A673 (cell line): ENCODE data around the gene MORC3. TPM values are rescaled to one million over a fixed set of nuclear protein-coding genes. Genes with fewer than 3 reads are reported as not detected.
A peak's percentile ranks its signal among the peaks of the same experiment; 100 is the strongest.
"Not testable (repeated sequence)": the region's sequence is repeated elsewhere in the genome, so short reads cannot be mapped to it uniquely, and the experiment has no call there.

Experiments used
- Bru-seq: library from RNA; stranded (reverse); fragments of 400-500 nt; gene quantifications from one replicate; lab custom pipeline; 2021; lab: Mats Ljungman, UMichigan
- BruChase-seq, 2 experiments: library from RNA; stranded (reverse); fragments of 400-500 nt; gene quantifications; one replicate each; lab custom pipeline; 2021; lab: Mats Ljungman, UMichigan
- BruUV-seq: library from RNA; stranded (reverse); fragments of 400-500 nt; replicated peaks from 2 replicates; lab custom pipeline; 2021; lab: Mats Ljungman, UMichigan
- CTCF ChIA-PET: fragments of 300-600 bp; sonication (Branson Sonifier 250); formaldehyde crosslinking; loops from one replicate; lab custom pipeline; 2022; ENCODE audit warnings: antibody characterized with exemption; lab: Charles Lee
- POLR2A ChIA-PET: fragments of 300-600 bp; sonication (Branson Sonifier 250); formaldehyde crosslinking; loops from one replicate; lab custom pipeline; 2022; ENCODE audit warnings: antibody characterized with exemption; ENCODE audit not compliant: low non-redundant PET; lab: Charles Lee
- DNase-seq: peaks from one replicate; pipeline ENCODE4 v3.0.0-alpha.2; 2015; ENCODE audit warnings: low spot score
- H3K27ac ChIP-seq: fragments of 200-600 bp; sonication (generic); 2 replicates; pipeline ENCODE4 v1.5.1; 2016; ENCODE audit warnings: mixed run types, low read depth, mild to moderate bottlenecking, mixed read lengths, antibody characterized with exemption, low read length; ENCODE audit not compliant: poor library complexity, severe bottlenecking
- H3K27me3 ChIP-seq: fragments of 200-600 bp; sonication (generic); replicated peaks from 2 replicates; pipeline ENCODE4 v1.6.1; 2017; ENCODE audit warnings: mixed run types, low read depth, mild to moderate bottlenecking, mixed read lengths, antibody characterized with exemption, low read length; ENCODE audit not compliant: insufficient read depth, poor library complexity
- H3K36me3 ChIP-seq: fragments of 200-600 bp; sonication (generic); 2 replicates; pipeline ENCODE4 v1.6.1; 2016; ENCODE audit warnings: mixed run types, mild to moderate bottlenecking, mixed read lengths, antibody characterized with exemption, low read length; ENCODE audit not compliant: insufficient read depth, poor library complexity, severe bottlenecking
- H3K4me1 ChIP-seq: fragments of 200-600 bp; sonication (generic); 2 replicates; pipeline ENCODE4 v1.6.1; 2017; ENCODE audit warnings: mixed run types, mild to moderate bottlenecking, mixed read lengths, antibody characterized with exemption, low read length; ENCODE audit not compliant: insufficient read depth, poor library complexity, severe bottlenecking
- H3K4me3 ChIP-seq: fragments of 200-600 bp; sonication (generic); 2 replicates; pipeline ENCODE4 v1.5.1; 2016; ENCODE audit warnings: low read depth, mixed run types, mild to moderate bottlenecking, mixed read lengths, low read length; ENCODE audit not compliant: poor library complexity, severe bottlenecking
- H3K9me3 ChIP-seq: fragments of 200-600 bp; sonication (generic); 2 replicates; pipeline ENCODE4 v1.6.1; 2016; ENCODE audit warnings: mixed run types, low read depth, mild to moderate bottlenecking, mixed read lengths, antibody characterized with exemption, low read length; ENCODE audit not compliant: poor library complexity, severe bottlenecking
- EZH2 ChIP-seq: fragments of 200-600 bp; sonication (generic); IDR thresholded peaks from 2 replicates; pipeline ENCODE4 v1.6.1; 2017; ENCODE audit warnings: borderline replicate concordance, low read depth, mild to moderate bottlenecking, mixed read lengths, antibody characterized with exemption, low read length; ENCODE audit not compliant: poor library complexity, severe bottlenecking
- intact Hi-C: fragments of 100-400 bp; cut with micrococcal nuclease; formaldehyde crosslinking; loops from one replicate; pipeline ENCODE4 v1.10.0; 2022; ENCODE audit not compliant: unreplicated experiment
- long read RNA-seq: library from polyadenylated mRNA; stranded (forward); transcript quantifications from one replicate; pipeline ENCODE4 v2.0.0, GENCODE V29; 2022
- total RNA-seq: library from RNA; stranded (reverse); gene quantifications from 2 replicates; pipeline ENCODE4 v1.2.3, GENCODE V29; 2021
- TF ChIP-seq, protein P1 (sequence below): fragments of 300-800, 200-600 bp; sonication (generic); conservative IDR thresholded peaks from 2 replicates; pipeline ENCODE4 v1.5.1; 2017; ENCODE audit warnings: low read depth, mild to moderate bottlenecking, antibody characterized with exemption, low read length, moderate library complexity, mixed read lengths

The MORC3 gene, protein sequence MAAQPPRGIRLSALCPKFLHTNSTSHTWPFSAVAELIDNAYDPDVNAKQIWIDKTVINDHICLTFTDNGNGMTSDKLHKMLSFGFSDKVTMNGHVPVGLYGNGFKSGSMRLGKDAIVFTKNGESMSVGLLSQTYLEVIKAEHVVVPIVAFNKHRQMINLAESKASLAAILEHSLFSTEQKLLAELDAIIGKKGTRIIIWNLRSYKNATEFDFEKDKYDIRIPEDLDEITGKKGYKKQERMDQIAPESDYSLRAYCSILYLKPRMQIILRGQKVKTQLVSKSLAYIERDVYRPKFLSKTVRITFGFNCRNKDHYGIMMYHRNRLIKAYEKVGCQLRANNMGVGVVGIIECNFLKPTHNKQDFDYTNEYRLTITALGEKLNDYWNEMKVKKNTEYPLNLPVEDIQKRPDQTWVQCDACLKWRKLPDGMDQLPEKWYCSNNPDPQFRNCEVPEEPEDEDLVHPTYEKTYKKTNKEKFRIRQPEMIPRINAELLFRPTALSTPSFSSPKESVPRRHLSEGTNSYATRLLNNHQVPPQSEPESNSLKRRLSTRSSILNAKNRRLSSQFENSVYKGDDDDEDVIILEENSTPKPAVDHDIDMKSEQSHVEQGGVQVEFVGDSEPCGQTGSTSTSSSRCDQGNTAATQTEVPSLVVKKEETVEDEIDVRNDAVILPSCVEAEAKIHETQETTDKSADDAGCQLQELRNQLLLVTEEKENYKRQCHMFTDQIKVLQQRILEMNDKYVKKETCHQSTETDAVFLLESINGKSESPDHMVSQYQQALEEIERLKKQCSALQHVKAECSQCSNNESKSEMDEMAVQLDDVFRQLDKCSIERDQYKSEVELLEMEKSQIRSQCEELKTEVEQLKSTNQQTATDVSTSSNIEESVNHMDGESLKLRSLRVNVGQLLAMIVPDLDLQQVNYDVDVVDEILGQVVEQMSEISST
- total RNA-seq (27.6 and 30.0 TPM in 2 replicates), Bru-seq, nascent RNA (percentile 82 among the genes with signal in this experiment), BruChase-seq, experiment 1, labeled RNA remaining after a 2-hour chase (percentile 84 among the genes with signal in this experiment), BruChase-seq, experiment 2, labeled RNA remaining after a 6-hour chase (percentile 74 among the genes with signal in this experiment)
- long read RNA-seq, full-length matches to known transcripts, result 20 of 30 reads
- long read RNA-seq, partial matches to known transcripts, result 1 of 30 reads
- long read RNA-seq, other reads (novel, unspliced or antisense), result 9 of 30 reads

DNA sequence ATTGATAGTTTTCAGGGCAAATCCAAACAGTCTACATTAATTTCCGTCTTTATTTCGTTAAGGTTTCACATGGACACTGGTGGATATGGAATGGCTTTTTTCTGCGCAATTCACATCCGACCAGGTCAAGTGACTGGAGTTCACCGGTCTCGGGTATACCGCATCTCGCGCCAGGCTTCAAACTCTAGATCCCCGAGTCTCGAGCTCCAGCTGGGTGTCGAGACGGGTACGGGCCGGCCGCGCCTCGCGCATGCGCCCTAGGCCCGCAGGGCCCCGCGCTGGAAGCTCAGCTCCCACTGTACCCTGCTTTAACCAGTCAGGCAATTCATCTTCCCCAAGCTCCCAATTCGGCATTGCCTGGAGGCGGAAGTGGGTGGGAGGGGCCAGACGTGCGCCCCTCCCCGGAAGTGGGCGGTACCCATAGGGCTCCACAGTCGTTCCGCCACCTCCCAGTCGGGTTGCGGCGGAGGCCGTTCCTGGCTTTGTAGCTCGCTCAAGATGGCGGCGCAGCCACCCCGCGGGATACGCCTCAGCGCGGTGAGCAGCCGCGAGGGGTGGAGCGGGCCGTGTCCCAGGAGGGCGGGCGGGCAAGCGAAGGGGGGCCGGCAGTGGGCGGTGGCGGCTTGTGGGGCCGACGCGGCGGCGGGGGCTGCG is at the start of gene MORC3:
Gene MORC3, plus strand, starts transcription at position 431 of the 654 bp plus-strand sequence. Its CDS starts 68 bp downstream, at position 499.
- H3K4me1 ChIP-seq, result peaks cover 12% of the 10 kb centered on the region
- peaks cover 5% of the 10 kb centered on the region for H3K36me3 ChIP-seq
- H3K27me3 ChIP-seq, result no peaks in the 10 kb centered on the region
- peak within 1 kb of the TSS; percentile 93 for H3K4me3 ChIP-seq
- ChIA-PET POLR2A (interaction anchor here (0.5 to 0.7 kb wide), 7 partner anchors 9 to 1430 kb away, joined by 3 to 14 read pairs (median 7); partner anchors contain the start of gene CBR1), CTCF (interaction anchor here (0.6 to 1.1 kb wide), 4 partner anchors 11 to 820 kb away, joined by 3 to 15 read pairs (median 6); no protein-coding TSS in a partner anchor)
- H3K9me3 ChIP-seq, result no peaks in the 10 kb centered on the region
- DNase-seq, result peak; percentile 99
- intact Hi-C loops, result loop anchor here (5.0 kb wide), 1 partner anchor 163 kb away; the partner anchor contains the start of gene DOP1B
- no TSS peak for BruUV-seq
- TF ChIP-seq, protein P1, sequence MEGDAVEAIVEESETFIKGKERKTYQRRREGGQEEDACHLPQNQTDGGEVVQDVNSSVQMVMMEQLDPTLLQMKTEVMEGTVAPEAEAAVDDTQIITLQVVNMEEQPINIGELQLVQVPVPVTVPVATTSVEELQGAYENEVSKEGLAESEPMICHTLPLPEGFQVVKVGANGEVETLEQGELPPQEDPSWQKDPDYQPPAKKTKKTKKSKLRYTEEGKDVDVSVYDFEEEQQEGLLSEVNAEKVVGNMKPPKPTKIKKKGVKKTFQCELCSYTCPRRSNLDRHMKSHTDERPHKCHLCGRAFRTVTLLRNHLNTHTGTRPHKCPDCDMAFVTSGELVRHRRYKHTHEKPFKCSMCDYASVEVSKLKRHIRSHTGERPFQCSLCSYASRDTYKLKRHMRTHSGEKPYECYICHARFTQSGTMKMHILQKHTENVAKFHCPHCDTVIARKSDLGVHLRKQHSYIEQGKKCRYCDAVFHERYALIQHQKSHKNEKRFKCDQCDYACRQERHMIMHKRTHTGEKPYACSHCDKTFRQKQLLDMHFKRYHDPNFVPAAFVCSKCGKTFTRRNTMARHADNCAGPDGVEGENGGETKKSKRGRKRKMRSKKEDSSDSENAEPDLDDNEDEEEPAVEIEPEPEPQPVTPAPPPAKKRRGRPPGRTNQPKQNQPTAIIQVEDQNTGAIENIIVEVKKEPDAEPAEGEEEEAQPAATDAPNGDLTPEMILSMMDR, result no peak
- no peak for TF ChIP-seq EZH2
- H3K27ac ChIP-seq, result peak within 1 kb of the TSS; percentile 93

DNA sequence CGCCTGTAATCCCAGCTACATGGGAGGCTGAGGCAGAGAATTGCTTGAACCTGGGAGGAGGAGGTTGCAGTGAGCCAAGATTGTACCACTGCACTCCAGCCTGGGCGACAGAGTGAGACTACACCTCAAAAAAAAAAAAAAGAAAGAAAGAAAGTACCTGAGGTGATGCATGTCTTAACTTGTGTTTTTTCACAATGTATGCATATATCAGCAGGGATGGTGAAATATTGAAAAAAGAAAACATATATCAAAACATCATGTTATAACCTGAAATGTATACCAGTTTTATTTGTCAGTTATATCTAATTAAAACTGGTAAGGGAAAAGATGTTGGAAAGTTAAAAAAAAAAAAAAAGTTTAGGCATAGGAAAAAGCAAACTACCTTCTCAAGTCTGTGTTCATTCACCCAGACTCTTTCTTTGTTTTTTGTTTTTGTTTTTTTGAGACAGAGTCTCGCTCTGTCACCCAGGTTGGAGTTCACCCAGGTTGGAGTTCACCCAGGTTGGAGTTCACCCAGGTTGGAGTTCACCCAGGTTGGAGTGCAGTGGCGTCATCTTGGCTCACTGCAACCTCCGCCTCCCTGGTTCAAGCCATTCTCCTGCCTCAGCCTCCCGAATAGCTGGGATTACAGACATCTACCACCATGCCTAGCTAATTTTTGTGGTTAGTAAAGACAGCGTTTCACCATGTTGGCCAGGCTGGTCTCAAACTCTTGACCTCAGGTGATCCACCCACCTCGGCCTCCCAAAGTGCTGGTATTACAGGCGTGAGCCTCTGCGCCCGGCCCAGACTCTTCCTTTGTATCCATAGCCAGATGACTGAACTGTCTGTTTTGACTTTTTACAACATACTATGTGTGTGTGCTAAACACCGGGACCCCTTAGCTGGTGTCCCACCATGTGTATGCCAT is 49.0 kb upstream of the MORC3 start:
- H3K27me3 ChIP-seq, intact Hi-C loops, H3K4me3 ChIP-seq, H3K9me3 ChIP-seq, H3K4me1 ChIP-seq, H3K27ac ChIP-seq, H3K36me3 ChIP-seq, POLR2A ChIA-PET, BruUV-seq, DNase-seq: not testable (repeated sequence)
- CTCF ChIA-PET, result interaction anchor here (0.5 kb wide), 1 partner anchor 19 kb away, joined by 5 read pairs; no protein-coding TSS in a partner anchor

DNA sequence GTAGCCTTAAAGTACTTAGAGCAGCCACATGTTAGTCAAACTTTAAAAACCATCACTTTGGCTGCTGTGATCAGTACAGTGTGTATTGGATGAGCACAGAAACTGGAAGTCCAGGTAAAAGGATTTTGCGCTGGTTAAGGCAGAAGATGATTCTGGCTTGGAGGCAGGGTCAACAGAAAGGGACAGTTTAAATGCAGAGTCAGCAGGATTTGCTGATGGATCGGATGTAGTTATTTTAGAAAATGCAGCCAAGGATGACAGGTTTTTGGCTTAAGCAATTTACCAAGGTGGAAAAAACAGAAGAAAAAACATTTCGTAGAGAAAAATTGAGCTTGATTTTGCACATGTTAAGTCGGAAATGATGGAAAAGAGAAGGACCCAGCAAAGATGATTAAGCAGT is 45.9 kb upstream of the MORC3 start:
- Histone ChIP-seq H3K36me3 (no peaks in the 10 kb centered on the region), H3K4me3 (no peak overlapping the region), H3K27ac (no peak overlapping the region), H3K9me3 (no peaks in the 10 kb centered on the region), H3K27me3 (no peaks in the 10 kb centered on the region), H3K4me1 (no peaks in the 10 kb centered on the region)
- intact Hi-C loops, result no loop called here
- CTCF ChIA-PET, result no interaction called here
- TF ChIP-seq, protein P1, result no peak
- TF ChIP-seq EZH2, result no peak
- POLR2A ChIA-PET, result no interaction called here
- no TSS peak for BruUV-seq
- DNase-seq, result no peak
